Measurements from ENCODE around the gene ZMAT5.

DNA sequence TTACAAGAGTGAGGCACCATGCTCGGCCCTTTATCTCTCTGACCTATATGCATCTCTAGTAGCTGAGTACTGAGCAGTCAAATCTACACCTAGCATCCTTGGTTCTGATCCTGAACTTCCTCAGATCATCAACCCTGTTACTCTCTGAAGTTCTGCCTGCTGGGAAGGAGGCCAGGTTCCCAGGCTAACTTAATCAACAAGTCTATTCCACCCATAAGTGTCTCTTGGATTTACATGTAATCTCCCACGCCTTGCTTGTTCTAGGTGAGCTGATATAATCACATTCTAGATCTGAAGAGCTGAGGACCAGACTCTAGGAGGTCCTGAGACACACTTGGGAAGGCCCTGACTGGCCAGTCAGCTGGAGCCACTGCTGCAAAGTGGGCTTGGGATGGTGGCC is 24.9 kb downstream of the ZMAT5 start:
- TF ChIP-seq, protein P1, sequence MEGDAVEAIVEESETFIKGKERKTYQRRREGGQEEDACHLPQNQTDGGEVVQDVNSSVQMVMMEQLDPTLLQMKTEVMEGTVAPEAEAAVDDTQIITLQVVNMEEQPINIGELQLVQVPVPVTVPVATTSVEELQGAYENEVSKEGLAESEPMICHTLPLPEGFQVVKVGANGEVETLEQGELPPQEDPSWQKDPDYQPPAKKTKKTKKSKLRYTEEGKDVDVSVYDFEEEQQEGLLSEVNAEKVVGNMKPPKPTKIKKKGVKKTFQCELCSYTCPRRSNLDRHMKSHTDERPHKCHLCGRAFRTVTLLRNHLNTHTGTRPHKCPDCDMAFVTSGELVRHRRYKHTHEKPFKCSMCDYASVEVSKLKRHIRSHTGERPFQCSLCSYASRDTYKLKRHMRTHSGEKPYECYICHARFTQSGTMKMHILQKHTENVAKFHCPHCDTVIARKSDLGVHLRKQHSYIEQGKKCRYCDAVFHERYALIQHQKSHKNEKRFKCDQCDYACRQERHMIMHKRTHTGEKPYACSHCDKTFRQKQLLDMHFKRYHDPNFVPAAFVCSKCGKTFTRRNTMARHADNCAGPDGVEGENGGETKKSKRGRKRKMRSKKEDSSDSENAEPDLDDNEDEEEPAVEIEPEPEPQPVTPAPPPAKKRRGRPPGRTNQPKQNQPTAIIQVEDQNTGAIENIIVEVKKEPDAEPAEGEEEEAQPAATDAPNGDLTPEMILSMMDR (IDR thresholded peaks at IDR 0.05; ENCODE audit: low read length), result no peak
- TF ChIP-seq EZH2 (IDR thresholded peaks at IDR 0.05; ENCODE audit: borderline replicate concordance, low read length), result no peak

Measured in OCI-LY1 (cell line).